GM18526 (cell line): ENCODE data around the gene PRRG2.

Experiments
- POLR2A ChIP-seq: IDR thresholded peaks from 3 replicates; pipeline ENCODE4 v1.6.1; 2011; ENCODE audit not compliant: insufficient read length; ENCODE audit errors: extremely low read depth

Gene PRRG2

GRCh38 chr19:49553451-49554271 lies 27.5 kb upstream of the PRRG2 start:
- no peak for TF ChIP-seq POLR2A

GRCh38 chr19:49554701-49555181 lies 26.4 kb upstream of the PRRG2 start:
- no peak for TF ChIP-seq POLR2A

- TF ChIP-seq POLR2A, result no peak
Measured at GRCh38 chr19:49555600-49556411, 25.3 kb upstream of the PRRG2 start.

- no peak for TF ChIP-seq POLR2A
Measured at GRCh38 chr19:49556412-49557398, 24.4 kb upstream of the PRRG2 start.

- no peak for TF ChIP-seq POLR2A
Measured at GRCh38 chr19:49557641-49558325, 23.3 kb upstream of the PRRG2 start.

GRCh38 chr19:49558591-49558990 lies 22.5 kb upstream of the PRRG2 start:
- TF ChIP-seq POLR2A, result no peak

- no peak for TF ChIP-seq POLR2A
Measured at GRCh38 chr19:49559443-49559842, 21.7 kb upstream of the PRRG2 start.

GRCh38 chr19:49559928-49560327 lies 21.2 kb upstream of the PRRG2 start:
- TF ChIP-seq POLR2A, result no peak

- TF ChIP-seq POLR2A, result no peak
Measured at GRCh38 chr19:49560358-49560900, 20.7 kb upstream of the PRRG2 start.

- TF ChIP-seq POLR2A, result no peak
Measured at GRCh38 chr19:49564616-49565045, 16.5 kb upstream of the PRRG2 start.

GRCh38 chr19:49565261-49565660 lies 15.9 kb upstream of the PRRG2 start:
- no peak for TF ChIP-seq POLR2A

GRCh38 chr19:49566302-49566701 lies 14.8 kb upstream of the PRRG2 start:
- TF ChIP-seq POLR2A, result no peak

GRCh38 chr19:49567861-49568441 lies 13.2 kb upstream of the PRRG2 start:
- TF ChIP-seq POLR2A, result no peak
